ENCODE data around the gene RAMP3. TPM values are rescaled to one million over a fixed set of nuclear protein-coding genes. Genes with fewer than 3 reads are reported as not detected.

RAMP3 gene
- total and polyA plus RNA-seq, 2 donors (not counting 1 experiment from before 2014, with no cell fraction given): not detected

DNA sequence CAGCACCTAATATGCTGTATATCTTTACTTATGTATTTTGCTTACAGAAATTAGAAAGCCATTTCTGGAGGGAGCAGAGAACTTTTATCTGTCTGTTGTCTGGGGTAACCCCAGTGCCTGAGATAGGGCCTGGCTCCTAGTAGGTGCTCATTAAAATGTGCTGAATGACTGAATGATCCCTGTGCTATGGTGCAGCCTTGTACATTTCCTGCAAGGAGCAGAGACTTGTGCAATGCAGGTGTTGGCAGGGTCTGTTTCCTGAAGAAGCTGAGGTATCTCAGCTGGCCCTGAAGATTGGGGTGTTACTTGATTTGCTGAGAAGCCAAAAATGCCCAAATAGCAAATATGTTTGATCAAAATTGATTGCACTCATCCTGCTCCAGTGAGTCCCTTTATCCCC is 65.5 kb downstream of the RAMP3 start:
- H3K27ac Mint-ChIP-seq: no peak overlapping the region
- H3K9me3 Mint-ChIP-seq (ENCODE audit: insufficient read depth): no peaks in the 10 kb centered on the region
- TF ChIP-seq, protein P1, sequence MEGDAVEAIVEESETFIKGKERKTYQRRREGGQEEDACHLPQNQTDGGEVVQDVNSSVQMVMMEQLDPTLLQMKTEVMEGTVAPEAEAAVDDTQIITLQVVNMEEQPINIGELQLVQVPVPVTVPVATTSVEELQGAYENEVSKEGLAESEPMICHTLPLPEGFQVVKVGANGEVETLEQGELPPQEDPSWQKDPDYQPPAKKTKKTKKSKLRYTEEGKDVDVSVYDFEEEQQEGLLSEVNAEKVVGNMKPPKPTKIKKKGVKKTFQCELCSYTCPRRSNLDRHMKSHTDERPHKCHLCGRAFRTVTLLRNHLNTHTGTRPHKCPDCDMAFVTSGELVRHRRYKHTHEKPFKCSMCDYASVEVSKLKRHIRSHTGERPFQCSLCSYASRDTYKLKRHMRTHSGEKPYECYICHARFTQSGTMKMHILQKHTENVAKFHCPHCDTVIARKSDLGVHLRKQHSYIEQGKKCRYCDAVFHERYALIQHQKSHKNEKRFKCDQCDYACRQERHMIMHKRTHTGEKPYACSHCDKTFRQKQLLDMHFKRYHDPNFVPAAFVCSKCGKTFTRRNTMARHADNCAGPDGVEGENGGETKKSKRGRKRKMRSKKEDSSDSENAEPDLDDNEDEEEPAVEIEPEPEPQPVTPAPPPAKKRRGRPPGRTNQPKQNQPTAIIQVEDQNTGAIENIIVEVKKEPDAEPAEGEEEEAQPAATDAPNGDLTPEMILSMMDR (IDR thresholded peaks at IDR 0.05): no peak
- no peak for TF ChIP-seq EZH2 (IDR thresholded peaks at IDR 0.05; ENCODE audit: borderline replicate concordance, insufficient read depth, low read depth, low read length, poor library complexity, severe bottlenecking)
- Histone ChIP-seq H3K9ac (ENCODE audit: low read length) (no peak overlapping the region), H3K4me1 (ENCODE audit: control insufficient read depth in 2 of 2, insufficient read depth in 2 of 2, low read length in 2 of 2) (no peaks in the 10 kb centered on the region), H4K20me1 (ENCODE audit: control insufficient read depth, insufficient read depth, low read length, poor library complexity, severe bottlenecking) (no peaks in the 10 kb centered on the region), H2AFZ (ENCODE audit: insufficient read depth, low read depth, low read length, poor library complexity, severe bottlenecking) (no peak overlapping the region), H3K36me3 (replicated peaks in 1 of 2; ENCODE audit: control extremely low read depth in 1 of 2, control insufficient read depth in 1 of 2, extremely low read depth in 1 of 2, insufficient read depth in 2 of 2, low read length in 1 of 2) (no peaks in the 10 kb centered on the region), H3K79me2 (ENCODE audit: control insufficient read depth, insufficient read depth, low read length) (no peaks in the 10 kb centered on the region), H3K4me2 (replicated peaks; ENCODE audit: low read depth, low read length, poor library complexity, severe bottlenecking) (no peak overlapping the region), H3K27ac (ENCODE audit: low read length in 2 of 2) (no peak overlapping the region), H3K9me3 (ENCODE audit: control extremely low read depth in 1 of 3, control insufficient read depth in 2 of 3, insufficient read depth in 1 of 3, low read length in 2 of 3) (no peaks in the 10 kb centered on the region), H3K27me3 (replicated peaks in 1 of 4; ENCODE audit: control extremely low read depth in 1 of 4, control insufficient read depth in 3 of 4, insufficient read depth in 4 of 4, low read length in 3 of 4) (peaks cover 0 to 5% (median 0%) of the 10 kb centered on the region in 4 experiments), H3K4me3 (ENCODE audit: control extremely low read depth in 1 of 5, extremely low read depth in 1 of 5, insufficient read depth in 1 of 5, low read depth in 2 of 5, low read length in 4 of 5) (no peak overlapping the region)
- no peaks in the 10 kb centered on the region for H3K4me1 Mint-ChIP-seq
- ChIA-PET CTCF (interaction anchor here (0.6 kb wide), 1 partner anchor 20 kb away, joined by 4 read pairs; no protein-coding TSS in a partner anchor), POLR2A (no interaction called here)
- intact Hi-C loops (cut with micrococcal nuclease): no loop called here
- ATAC-seq (ENCODE audit: low read depth) (no peak), DNase-seq (no peak)
- H3K27me3 Mint-ChIP-seq: peaks cover 41% of the 10 kb centered on the region
- no peak overlapping the region for H3K4me3 Mint-ChIP-seq

DNA sequence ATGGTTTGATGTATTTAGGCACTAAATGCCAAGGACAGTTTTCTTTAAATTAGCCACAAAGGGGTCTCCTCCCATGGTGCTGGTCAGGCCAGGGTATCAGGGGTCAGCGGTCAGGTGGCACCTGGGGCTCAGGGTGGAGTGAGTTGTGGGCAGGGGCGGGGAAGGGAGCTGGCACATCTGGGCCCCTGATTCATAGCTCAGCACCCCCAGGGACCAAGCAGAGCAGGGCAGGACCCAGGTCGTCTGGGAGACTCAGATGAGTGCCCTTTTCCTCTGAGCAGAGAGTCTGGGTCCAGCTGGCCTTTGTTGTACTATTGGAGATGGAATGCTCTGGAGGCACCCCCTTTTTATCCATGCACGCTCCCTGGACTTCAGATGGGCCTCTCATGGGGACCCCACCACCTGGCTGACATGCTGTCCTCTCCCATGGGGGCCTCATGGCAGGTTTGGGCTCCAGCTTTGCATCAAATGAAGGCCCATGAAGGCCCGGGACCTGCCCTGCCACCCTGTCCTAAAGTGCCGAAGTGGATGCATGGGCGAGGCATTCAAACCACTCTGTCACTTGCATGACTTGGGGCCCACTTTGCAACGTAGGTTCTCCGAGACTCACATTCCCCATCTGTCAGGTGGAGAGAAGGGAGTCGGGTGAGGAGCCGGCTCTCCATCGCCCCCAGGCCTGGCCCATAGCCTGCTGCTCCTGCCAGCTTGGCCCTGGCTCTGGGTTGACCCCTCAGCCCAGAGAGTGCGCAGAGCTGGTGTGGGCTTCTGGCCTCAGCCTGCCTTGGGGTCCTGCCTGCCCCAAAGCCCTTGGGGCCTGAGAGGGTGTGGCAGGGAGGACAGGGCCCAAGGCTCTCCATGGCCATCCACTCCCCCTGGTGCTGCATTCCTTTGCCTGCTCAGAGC is 66.4 kb downstream of the RAMP3 start:
- H4K20me1 ChIP-seq (ENCODE audit: control insufficient read depth, insufficient read depth, low read length, poor library complexity, severe bottlenecking): no peaks in the 10 kb centered on the region
- H3K4me3 ChIP-seq (ENCODE audit: control extremely low read depth in 1 of 5, extremely low read depth in 1 of 5, insufficient read depth in 1 of 5, low read depth in 2 of 5, low read length in 4 of 5): no peak overlapping the region
- WGBS (ENCODE audit: insufficient coverage): 87% methylated on average over 13 of the region's 13 CpGs
- H3K9me3 Mint-ChIP-seq (ENCODE audit: insufficient read depth): no peaks in the 10 kb centered on the region
- POLR2A ChIA-PET: no interaction called here
- H3K4me3 Mint-ChIP-seq: no peak overlapping the region
- CTCF ChIA-PET: no interaction called here
- peaks cover 0 to 5% (median 1%) of the 10 kb centered on the region in 4 experiments for H3K27me3 ChIP-seq (replicated peaks in 1 of 4; ENCODE audit: control extremely low read depth in 1 of 4, control insufficient read depth in 3 of 4, insufficient read depth in 4 of 4, low read length in 3 of 4)
- H3K9me3 ChIP-seq (ENCODE audit: control extremely low read depth in 1 of 3, control insufficient read depth in 2 of 3, insufficient read depth in 1 of 3, low read length in 2 of 3): no peaks in the 10 kb centered on the region
- H3K4me2 ChIP-seq (replicated peaks; ENCODE audit: low read depth, low read length, poor library complexity, severe bottlenecking): no peak overlapping the region
- H3K9ac ChIP-seq (ENCODE audit: low read length): no peak overlapping the region
- no peak for DNase-seq
- no peaks in the 10 kb centered on the region for H3K4me1 Mint-ChIP-seq
- TF ChIP-seq, protein P1 (IDR thresholded peaks at IDR 0.05): no peak
- no peak for TF ChIP-seq EZH2 (IDR thresholded peaks at IDR 0.05; ENCODE audit: borderline replicate concordance, insufficient read depth, low read depth, low read length, poor library complexity, severe bottlenecking)
- no peak overlapping the region for H3K27ac Mint-ChIP-seq
- no peak overlapping the region for H2AFZ ChIP-seq (ENCODE audit: insufficient read depth, low read depth, low read length, poor library complexity, severe bottlenecking)
- H3K4me1 ChIP-seq (ENCODE audit: control insufficient read depth in 2 of 2, insufficient read depth in 2 of 2, low read length in 2 of 2): no peaks in the 10 kb centered on the region
- intact Hi-C loops (cut with micrococcal nuclease): no loop called here
- ATAC-seq (ENCODE audit: low read depth): no peak
- H3K27me3 Mint-ChIP-seq: peaks cover 44% of the 10 kb centered on the region
- no peaks in the 10 kb centered on the region for H3K79me2 ChIP-seq (ENCODE audit: control insufficient read depth, insufficient read depth, low read length)
- H3K36me3 ChIP-seq (replicated peaks in 1 of 2; ENCODE audit: control extremely low read depth in 1 of 2, control insufficient read depth in 1 of 2, extremely low read depth in 1 of 2, insufficient read depth in 2 of 2, low read length in 1 of 2): no peaks in the 10 kb centered on the region
- no peak overlapping the region for H3K27ac ChIP-seq (ENCODE audit: low read length in 2 of 2)

Measured in B cell (primary cell).